ENCODE results near the gene PASD1.
"Not testable (repeated sequence)": the region's sequence is repeated elsewhere in the genome, so short reads cannot be mapped to it uniquely, and the experiment has no call there.

Gene PASD1, protein sequence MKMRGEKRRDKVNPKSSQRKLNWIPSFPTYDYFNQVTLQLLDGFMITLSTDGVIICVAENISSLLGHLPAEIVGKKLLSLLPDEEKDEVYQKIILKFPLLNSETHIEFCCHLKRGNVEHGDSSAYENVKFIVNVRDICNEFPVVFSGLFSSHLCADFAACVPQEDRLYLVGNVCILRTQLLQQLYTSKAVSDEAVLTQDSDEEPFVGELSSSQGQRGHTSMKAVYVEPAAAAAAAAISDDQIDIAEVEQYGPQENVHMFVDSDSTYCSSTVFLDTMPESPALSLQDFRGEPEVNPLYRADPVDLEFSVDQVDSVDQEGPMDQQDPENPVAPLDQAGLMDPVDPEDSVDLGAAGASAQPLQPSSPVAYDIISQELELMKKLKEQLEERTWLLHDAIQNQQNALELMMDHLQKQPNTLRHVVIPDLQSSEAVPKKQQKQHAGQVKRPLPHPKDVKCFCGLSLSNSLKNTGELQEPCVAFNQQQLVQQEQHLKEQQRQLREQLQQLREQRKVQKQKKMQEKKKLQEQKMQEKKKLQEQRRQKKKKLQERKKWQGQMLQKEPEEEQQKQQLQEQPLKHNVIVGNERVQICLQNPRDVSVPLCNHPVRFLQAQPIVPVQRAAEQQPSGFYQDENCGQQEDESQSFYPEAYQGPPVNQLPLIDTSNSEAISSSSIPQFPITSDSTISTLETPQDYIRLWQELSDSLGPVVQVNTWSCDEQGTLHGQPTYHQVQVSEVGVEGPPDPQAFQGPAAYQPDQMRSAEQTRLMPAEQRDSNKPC

DNA sequence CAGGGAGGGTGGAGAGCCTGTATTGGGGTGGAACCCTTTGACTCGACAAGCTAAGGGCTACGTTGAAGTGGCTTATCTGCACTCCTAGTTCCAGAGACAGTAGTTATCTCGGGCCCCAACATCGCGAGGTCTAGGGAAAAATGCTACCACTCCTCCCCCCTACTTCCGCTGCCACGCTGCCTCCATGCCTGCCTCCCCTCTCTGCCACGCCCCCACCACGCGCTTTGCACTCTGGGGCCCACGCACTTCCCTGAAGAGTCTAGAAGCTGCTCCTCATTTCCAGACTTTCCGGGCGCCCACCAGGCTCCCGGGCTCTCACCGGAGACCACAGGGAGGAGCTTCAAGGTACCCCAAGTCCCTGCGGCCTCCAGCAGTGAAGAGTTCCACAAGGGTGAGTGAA, at the start of gene PASD1:
Gene PASD1, plus strand, starts transcription at position 227 of the 400 bp plus-strand sequence. CDS start 37,879 bp downstream, outside the sequence.
- no peak for DNase-seq (ENCODE audit: low spot score)

DNA sequence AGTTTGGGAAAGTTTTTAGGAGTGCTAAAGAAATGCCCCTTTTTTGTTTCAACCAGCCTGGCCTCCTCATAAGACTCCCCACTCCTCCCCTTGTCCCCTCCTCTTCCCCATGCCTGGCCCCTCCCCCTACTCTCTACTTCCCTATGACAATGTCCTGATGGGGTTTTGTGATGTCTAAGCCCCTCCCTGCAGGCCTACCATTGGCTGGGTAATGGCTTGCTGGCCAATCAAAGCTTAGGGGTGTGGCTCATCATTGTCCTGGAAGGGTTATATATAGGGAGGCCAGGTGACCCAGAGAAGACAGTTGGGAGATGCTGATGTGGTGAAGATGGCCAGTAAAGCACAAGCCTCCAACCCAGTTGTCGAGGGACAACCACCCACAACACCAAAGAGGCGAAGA, 48.2 kb upstream of the PASD1 start:
- DNase-seq (ENCODE audit: low spot score): no peak

DNA sequence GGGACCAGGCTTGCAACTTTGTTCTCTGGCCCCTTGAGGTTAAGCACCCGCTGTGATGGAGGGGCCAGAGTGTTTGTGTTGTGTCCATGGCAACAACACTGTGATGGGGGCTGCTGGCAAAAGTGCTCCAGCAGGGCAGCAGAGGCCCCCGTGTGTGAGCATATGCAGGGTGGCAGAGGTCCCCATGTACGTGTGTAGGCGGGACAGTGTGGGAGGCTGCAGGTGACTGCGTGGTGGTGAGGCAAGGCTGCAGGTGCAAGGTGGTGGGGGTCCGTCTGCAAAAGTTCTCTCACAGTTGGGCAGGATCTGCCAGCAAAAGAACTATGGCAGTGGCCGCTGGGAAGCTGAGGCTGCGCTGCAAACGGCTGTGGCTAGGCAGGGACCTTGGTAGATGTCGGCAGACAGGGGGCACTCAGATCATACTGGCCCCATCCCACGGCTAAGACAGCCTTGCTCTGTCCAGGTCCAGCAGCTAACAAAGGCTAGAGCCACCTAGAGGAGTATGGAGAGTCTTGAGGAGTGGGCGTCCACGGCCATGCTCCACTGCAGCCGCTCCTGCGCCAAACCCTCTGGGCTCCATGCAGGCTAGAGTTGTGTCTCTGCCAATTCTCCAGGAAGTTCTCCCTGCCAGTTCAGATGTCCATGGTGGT, 46.8 kb upstream of the PASD1 start:
- no peak for DNase-seq (ENCODE audit: low spot score)

DNA sequence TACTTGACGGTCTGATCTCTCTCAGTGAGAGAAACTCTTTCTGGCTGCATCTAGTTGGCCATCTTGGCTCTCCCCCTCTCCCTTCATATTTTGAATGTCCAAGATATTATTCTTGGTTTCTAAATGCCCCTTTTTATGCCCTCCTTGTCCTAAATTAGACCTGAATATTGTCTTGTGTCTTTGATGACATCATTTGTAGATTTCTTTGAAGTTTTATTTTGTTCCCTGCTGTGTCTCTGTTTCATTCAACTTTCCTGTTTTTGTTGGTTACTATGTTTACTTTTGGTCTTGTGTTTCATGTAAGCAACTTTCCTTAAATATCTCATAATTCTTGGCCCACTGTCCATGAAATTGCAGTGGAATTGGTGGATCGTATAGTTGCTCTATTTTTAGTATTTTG, 46.1 kb upstream of the PASD1 start:
- no peak for DNase-seq (ENCODE audit: low spot score)

DNA sequence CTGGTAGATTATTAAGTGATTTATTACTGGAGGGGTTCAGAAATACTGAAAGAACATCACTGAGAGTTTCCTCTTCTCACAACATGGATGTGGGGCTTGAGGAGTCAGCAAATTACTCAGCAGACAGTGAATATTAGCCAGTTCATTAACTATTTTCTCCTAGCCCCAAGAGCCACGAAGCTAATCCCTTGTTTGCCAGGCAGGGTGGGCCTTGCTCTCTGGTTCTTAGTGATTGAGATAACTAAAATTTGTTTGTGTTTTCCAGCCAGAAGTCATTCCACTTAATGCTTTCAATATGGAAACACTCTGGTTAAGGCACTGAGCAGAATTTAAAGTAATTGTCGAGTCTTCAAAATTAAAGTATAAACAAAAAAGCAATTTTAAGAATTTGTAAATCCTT, 40.1 kb upstream of the PASD1 start:
- DNase-seq (ENCODE audit: low spot score): no peak

DNA sequence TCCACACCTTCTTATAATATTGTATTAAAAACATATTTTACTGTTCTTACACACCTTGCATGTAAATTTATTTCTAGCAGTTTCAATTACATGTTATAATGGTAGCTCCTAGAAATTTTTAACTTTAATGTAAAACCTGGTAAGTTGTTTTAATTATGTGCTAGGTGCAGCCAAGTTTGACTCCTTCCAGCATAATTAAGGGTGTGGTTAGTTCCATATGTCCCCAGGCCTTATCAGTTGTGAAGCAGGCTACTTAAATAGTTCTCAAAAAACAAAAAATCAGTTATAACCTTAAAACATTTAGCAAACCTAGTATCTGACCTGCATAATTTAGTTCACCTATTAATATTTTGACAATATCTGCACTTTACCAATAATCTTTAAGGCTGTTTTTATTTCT, 26.9 kb upstream of the PASD1 start:
- DNase-seq (ENCODE audit: low spot score): no peak

DNA sequence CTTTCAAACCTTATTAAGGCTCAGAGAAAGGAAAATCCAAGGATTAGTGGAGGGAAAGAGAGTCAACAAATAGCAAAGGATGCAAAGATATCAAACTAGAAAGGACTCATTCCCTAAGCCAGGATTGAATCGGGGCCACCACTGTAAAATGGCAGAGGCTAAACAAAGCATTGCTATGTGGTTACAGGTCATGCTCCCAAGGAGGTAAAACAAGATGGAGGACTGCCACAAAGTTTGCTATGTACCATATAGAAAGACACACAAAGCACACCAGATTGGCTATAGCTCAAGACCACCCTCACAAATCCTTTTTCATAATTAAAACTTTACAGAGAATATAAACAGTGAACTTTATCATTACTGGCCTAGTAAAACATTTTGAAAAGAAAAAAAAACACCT, 25.9 kb upstream of the PASD1 start:
- no peak for DNase-seq (ENCODE audit: low spot score)

DNA sequence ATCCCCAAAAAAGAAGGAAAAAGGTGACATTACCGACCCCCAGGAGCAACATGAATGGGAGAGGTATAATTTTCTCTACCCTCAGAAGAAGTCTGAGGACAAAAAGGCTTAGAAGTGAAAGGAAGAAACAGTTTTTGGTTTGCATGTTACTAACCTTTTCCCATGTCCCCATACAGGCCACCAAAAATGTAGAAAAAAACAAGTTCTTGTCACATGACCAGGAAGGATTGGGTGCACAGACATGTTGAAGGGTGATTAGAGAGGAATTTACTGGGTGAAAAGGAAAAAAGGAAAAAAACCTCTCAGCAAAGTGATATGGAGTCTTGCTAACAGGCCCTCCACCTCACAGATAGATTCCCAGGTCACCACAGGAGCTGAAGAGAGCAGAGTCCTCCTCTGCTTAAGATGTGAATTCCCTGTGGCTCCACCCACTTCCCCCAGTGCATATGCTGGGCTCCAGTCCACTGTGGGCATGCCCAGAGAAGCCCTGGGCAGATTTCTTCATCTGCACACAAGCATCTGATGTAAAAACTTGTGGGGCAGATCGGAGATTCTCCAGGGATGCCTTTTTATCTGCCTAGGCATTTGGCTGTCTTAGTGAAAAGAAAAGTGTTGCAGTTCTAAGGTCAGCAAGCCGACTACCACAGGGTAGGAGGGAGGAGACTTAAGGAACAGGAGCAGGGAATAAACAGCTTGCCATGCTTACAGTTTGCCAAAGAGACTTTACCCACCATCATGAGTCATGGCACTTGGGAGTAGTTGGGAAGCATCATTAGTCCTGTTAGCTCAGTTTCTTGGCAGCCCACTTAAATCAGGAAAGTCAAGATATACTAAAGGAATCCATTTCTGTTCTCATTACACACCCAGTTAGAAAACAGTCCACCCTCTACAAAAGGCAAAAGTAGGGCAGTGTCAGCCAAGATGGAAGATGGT, 25.0 kb upstream of the PASD1 start:
- DNase-seq (ENCODE audit: low spot score): no peak

DNA sequence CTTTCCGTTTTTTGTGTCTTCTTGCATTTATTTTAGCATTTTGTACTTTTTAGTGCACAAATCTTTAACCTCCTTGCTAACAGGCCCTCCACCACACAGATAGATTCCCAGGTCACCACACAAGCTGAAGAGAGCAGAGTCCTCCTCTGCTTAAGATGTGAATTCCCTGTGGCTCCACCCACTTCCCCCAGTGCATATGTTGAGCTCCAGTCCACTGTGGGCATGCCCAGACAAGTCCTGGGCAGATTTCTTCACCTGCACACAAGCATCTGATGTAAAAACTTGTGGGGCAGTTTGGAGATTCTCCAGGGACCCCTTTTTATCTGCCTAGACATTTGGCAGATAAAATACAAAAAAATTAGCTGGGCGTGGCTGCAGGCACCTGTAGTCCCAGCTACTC, 19.8 kb upstream of the PASD1 start:
- no peak for DNase-seq (ENCODE audit: low spot score)

DNA sequence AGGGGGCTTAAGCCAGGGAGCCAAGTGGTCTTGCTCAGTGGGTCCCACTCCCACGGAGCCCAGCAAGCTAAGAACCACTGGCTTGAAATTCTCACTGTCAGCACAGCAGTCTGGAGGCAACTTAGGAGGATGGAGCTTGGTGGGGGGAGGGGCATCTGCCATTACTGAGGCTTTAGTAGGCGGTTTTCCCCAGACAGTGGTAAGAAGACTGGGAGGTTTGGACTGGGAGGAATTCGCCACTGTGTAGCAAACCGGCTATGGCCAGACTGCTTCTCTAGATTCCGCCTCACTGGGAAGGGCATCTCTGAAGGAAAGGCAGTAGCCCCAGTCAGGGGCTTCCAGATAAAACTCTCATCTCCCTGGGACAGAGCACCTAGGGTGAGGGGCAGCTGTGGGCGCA, 17.2 kb upstream of the PASD1 start:
- DNase-seq (ENCODE audit: low spot score): not testable (repeated sequence)

DNA sequence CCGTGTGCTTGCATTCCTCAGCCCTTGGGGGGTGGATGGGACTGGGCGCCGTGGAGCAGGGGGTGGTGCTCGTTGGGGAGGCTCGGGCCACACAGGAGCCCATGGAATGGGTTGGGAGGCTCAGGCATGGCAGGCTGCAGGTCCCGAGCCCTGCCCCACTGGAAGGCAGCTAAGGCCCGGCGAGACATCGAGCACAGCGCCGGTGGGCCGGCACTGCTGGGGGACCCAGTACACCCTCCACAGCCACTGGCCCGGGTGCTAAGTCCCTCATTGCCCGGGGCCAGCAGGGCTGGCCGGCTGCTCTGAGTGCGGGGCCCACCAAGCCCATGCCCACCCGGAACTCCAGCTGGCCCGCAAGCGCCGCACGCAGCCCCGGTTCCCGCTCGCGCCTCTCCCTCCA, 12.3 kb upstream of the PASD1 start:
- DNase-seq (ENCODE audit: low spot score): not testable (repeated sequence)

DNA sequence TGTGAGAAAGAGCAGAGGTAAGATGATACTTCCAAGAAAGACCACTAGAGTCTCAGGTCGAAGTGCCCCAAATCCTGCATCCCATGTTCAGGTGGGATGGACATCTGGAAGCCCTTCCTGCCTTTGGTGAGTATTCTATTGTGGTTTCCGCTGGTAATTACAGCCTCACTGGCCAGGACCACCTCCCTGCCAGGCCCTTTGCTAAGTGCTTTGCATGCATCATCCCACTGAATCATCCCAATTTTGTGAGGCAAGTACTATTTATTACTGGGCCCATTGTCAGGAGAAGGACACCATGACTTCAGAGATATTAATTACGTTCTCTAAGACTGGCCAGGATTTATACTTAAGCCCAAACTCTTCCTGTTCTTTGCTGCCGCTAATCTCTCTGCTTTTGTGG, 10.7 kb upstream of the PASD1 start:
- DNase-seq (ENCODE audit: low spot score): no peak

DNA sequence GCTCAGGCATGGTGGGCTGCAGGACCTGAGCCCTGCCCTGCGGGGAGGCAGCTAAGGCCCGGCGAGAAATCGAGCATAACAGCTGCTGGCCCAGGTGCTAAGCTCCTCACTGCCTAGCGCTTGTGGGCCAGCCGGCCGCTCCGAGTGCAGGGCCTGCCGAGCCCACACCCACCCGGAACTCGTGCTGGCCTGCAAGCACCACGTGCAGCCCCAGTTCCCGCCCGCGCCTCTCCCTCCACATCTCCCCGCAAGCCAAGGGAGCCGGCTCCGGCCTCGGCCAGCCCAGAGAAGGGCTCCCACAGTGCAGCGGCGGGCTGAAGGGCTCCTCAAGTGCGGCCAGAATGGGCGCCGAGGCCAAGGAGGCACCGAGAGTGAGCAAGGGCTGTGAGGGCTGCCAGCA, 8.2 kb upstream of the PASD1 start:
- not testable (repeated sequence) for DNase-seq (ENCODE audit: low spot score)

DNA sequence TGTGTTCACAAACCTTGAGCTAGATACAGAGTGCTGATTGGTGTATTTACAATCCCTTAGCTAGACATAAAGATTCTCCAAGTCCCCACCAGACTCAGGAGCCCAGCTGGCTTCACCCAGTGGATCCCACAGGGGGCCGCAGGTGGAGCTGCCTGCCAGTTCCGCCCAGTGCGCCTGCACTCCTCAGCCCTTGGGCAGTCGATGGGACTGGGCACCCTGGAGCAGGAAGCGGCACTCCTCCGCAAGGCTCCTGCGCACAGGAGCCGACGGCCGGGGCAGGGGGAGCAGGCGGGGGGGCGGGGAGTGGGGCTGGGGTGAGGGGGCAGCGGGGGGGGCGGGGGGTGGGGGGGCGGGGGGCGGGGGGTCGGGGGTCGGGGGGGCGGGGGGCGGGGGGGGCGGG, 990 bp upstream of the PASD1 start:
- not testable (repeated sequence) for DNase-seq (ENCODE audit: low spot score)

DNA sequence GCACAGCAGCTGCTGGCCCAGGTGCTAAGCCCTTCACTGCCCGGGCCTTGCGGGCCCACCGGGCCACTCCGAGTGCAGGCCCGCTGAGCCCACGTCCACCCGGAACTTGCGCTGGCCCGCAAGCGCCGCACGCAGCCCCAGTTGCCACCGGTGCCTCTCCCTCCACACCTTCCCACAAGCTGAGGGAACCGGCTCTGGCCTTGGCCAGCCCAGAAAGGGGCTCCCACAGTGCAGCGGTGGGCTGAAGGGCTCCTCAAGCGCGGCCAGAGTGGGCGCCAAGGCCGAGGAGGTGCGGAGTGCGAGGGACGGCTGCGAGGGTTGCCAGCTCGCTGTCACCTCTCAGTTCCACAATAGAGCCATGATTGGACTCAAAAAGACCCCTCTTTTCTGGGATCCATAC, 472 bp upstream of the PASD1 start:
- not testable (repeated sequence) for DNase-seq (ENCODE audit: low spot score)

DNA sequence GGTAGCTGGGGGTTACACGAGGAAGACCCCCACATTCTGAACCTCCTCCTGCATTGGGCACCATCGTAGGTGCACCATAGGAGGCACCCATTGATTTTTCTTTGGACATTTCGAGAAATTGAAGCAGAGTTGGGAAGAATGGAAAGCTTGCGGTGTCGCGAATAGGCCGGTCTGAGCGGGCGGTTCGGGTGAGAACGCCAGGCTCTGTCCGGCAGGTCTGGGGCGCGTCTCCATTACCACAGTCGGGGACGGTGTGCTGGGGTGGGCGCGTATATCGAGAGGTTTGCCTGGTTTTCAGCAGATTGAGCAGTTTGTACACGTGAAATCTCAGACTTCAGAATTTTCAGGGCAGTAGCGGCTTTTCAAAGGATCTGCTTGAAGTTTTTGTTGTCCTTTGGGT, 560 bp downstream of the PASD1 start:
- no peak for DNase-seq (ENCODE audit: low spot score)

DNA sequence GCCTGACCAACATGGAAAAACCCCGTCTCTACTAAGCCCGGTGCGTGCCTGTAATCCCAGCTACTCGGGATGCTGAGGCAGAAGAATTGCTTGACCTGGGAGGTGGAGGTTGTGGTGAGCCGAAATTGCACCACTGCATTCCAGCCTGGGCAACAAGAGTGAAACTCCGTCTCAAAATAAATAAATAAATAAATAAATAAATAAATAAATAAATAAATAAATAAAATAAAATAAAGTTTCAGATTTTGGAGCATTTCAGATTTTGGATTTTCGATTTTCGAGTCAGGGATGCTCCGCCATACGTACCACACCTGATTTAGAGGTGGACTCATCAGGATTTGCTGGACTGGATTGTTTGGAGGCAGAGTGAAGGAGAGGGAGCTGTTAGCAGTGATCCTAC, 3.4 kb downstream of the PASD1 start:
- not testable (repeated sequence) for DNase-seq (ENCODE audit: low spot score)

DNA sequence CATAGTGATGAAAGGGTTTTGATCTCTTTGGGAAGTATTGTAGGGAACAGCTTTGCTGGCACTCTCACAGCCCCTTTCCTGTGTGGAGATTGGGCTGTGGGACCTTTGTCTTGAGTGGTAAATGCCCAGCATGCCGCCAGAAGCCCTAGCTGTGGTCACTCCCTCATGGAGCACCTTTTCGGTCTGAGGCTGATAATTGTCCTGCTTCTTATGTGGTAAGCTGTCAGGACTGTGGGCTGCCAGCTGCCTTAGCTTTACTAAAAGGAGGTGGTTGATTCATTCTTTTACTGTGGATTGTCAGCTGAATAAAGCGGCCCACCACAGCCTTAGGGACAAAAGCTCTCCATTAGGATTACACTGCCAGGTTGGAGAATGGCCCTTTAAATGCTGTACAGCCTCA, 7.1 kb downstream of the PASD1 start:
- no peak for DNase-seq (ENCODE audit: low spot score)

DNA sequence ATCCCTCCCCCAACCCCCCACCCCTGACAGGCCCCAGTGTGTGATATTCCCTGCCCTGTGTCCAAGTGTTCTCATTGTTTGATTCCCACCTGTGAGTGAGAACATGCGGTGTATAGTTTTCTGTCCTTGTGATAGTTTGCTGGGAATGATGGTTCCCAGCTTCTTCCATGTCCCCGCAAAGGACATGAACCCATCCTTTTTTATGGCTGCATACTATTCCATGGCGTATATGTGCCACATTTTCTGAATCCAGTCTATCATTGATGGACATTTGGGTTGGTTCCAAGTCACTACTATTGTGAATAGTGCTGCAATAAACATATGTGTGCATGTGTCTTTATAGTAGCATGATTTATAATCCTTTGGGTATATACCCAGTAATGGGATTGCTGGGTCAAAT, 29.9 kb downstream of the PASD1 start:
- not testable (repeated sequence) for DNase-seq (ENCODE audit: low spot score)

DNA sequence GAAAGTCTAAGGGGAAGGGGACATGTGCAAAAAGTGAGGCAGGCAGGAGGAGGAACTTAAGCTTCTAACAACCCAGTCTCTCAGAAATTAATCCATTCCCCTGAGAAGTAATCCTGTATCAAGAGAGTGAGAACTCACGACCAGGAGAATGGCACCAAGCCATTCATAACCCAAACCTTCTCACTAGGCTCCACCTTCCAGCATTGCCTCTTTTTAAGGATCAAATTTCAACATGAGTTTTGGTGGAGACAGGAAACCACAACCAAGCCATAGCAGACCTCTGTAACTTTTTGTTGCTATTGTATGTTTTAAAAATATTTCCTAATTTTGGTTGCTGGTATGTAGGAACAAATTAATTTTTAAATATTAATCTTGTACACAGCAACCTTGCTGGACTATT, 32.8 kb downstream of the PASD1 start:
- DNase-seq (ENCODE audit: low spot score): no peak

DNA sequence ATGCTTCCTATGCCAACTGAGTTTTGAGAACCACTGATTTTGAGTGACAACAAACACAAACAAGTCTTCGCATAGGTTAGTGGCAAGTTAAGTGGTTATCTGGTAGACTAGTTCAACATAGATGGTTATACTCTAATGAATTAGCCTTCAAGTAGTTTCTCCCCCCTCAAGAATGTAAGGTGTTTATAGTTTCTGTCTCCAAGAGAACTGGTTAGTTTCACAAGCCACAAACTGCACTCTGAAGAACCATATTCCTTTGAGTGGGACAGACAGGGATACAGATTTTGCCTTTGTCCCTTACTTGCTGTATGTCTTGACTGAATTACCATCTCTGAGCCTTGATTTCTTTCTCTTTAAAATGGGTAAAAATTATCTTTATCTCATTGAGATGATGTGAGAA, 41.5 kb downstream of the PASD1 start:
- no peak for DNase-seq (ENCODE audit: low spot score)

DNA sequence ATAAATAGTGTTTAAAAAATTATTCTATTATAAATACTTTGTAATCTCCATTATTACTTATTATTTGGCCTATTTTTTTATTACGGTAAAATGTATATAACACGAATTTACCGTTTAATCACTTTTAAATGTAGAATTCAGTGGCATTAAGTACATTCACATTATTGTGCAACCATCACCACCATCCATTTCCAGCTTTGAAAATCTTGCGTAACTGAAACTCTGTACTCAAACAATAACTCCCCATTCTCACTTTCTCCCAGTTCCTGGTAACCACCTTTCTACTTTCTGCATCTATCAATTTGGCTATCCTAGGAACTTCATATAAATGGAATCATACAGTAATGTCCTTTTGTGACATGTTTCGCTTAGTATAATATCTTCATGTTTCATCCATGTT, 45.7 kb downstream of the PASD1 start:
- no peak for DNase-seq (ENCODE audit: low spot score)

All from cerebellar cortex (tissue), 1 donor.